Heart right ventricle (tissue), 16 donors: Measurements from ENCODE around the gene KDM8. TPM values are rescaled to one million over a fixed set of nuclear protein-coding genes. Genes with fewer than 3 reads are reported as not detected.
"Not testable (repeated sequence)": the region's sequence is repeated elsewhere in the genome, so short reads cannot be mapped to it uniquely, and the experiment has no call there.

Experiments used
- ATAC-seq, 8 donors: fragments of 200-7000 bp; cut with Tn5 transposase; one replicate each; pipeline ENCODE4 v1.9.1; 2020; ENCODE audit warnings: mild to moderate bottlenecking in 8 of 8, moderate library complexity in 8 of 8, moderate number of reproducible peaks in 1 of 8
- DNase-seq, 2 donors: peaks; one replicate each; pipeline ENCODE4 v3.0.0-alpha.2; 2020
- H3K27ac ChIP-seq, 10 donors: fragments of 200-600 bp; sonication (generic) in 2 of 10; one replicate each; pipeline versions ENCODE4 v1.5.0 to v1.8.0; 2020 to 2022; ENCODE audit warnings: mild to moderate bottlenecking in 3 of 10
- H3K27me3 ChIP-seq, 7 donors: fragments of 200-600 bp; one replicate each; pipeline ENCODE4 v1.8.0; 2021 to 2022; ENCODE audit warnings: mild to moderate bottlenecking in 2 of 7
- H3K36me3 ChIP-seq, 9 donors: fragments of 200-600 bp; sonication (generic) in 1 of 9; one replicate each; pipeline versions ENCODE4 v1.5.0 to v1.8.0; 2020 to 2022; ENCODE audit warnings: mild to moderate bottlenecking in 2 of 9
- H3K4me1 ChIP-seq, 9 donors: fragments of 200-600 bp; sonication (generic) in 1 of 9; one replicate each; pipeline versions ENCODE4 v1.5.0 to v1.8.0; 2020 to 2022; ENCODE audit warnings: mild to moderate bottlenecking in 4 of 9
- H3K4me3 ChIP-seq, 10 donors: fragments of 200-600 bp; sonication (generic) in 2 of 10; one replicate each; pipeline versions ENCODE4 v1.5.0 to v1.8.0; 2020 to 2022; ENCODE audit warnings: mild to moderate bottlenecking in 7 of 10, moderate library complexity in 2 of 10
- H3K9me3 ChIP-seq, 11 donors: fragments of 200-600 bp in 10 of 11; sonication (generic) in 2 of 11; one replicate each; pipeline versions ENCODE4 v1.5.0 to v1.8.0; 2013 to 2022; ENCODE audit warnings: mild to moderate bottlenecking in 2 of 11, control low read depth in 1 of 11, moderate library complexity in 1 of 11
- CTCF ChIP-seq, 9 donors: fragments of 200-600 bp; sonication (generic) in 2 of 9; IDR thresholded peaks; one replicate each; pipeline versions ENCODE4 v1.5.0 to v1.8.0; 2021 to 2022; ENCODE audit warnings: antibody characterized with exemption in 9 of 9, mild to moderate bottlenecking in 5 of 9, moderate library complexity in 1 of 9
- WGBS, 2 donors: extraction: QIAGEN DNeasy Blood & Tissue Kit; methylation state at CpG; one replicate each; pipeline ENCODE4 v1.1.7; 2013; ENCODE audit warnings: inconsistent platforms in 1 of 2; 5-methylcytosine and 5-hydroxymethylcytosine counted together
- intact Hi-C, 10 donors: fragments of 100-400 bp; cut with DNase I; formaldehyde crosslinking; loops; one replicate each; pipeline versions ENCODE4 v1.11.1 to v1.14.2; 2022
- polyA plus RNA-seq, 2 donors: library from polyadenylated mRNA; stranded (reverse); fragments of 200-250 nt; gene quantifications; one replicate each; pipeline ENCODE4 v1.2.3, GENCODE V29; 2013
- total RNA-seq, 10 donors: library from RNA; stranded (reverse); fragmentation: NEBNext Ultra II Directional in 3 of 10; extraction: Animal tissue kit (Norgen Biotek cat#: 25700) in 3 of 10; gene quantifications; one replicate each; pipeline versions ENCODE4 v1.2.1 to v1.2.4, GENCODE V29; 2021 to 2023
- donor health status: Arrhythmogenic right ventricular cardiomyopathy.
- donor health status: ischemic (EF 13 %, LVEDD 7.1; RV severe dilation, severe dysfunction).
- donor health status: healthy with polysubstance abuse.
- donor health status: DM: no; HTN: yes; CAD: no.
- donor health status: DM: no; HTN: no; CAD: no.
- donor health status: ischemic (EF 25% LVEDD 6.9; RV normal size, moderate dysfunction).
- donor health status: ischemic (EF 25% LVEDD 5.7; RV mildly dilated, moderate dysfunction).
- donor health status: healthy.
- donor health status: DM: yes; HTN: yes; CAD: no.
- donor health status: Ischemic cardiomyopathy.
- donor health status: ischemic (EF 35%, LVEDD 5.7; RV mildly dilated, moderate dysfunction).
- donor health status: nonischemic (EF 11% LVEDD 7.7; RV severe dilation, severe dysfunction).
- donor health status: DM: yes; HTN: yes; CAD: no.
- donor health status: PGD.
- donor health status: ischemic (EF 29% LVEDD 5.4; RV normal size, mild dysfunction).
- donor health status: nonischemic (EF 23%, LVEDD 6.1; RV moderate dilation, normal function).

Gene KDM8
- total and polyA plus RNA-seq, 12 donors = 1.5 to 5.8 (median 3.3) TPM

- ATAC-seq (no peak), DNase-seq (no peak)
- 45 to 56% methylated on average over 1 of the region's 1 CpG for WGBS, 2 donors
- intact Hi-C loops = no loop called here
- no peaks in the 10 kb centered on the region for H3K36me3 ChIP-seq
- TF ChIP-seq CTCF (IDR thresholded peaks at IDR 0.05) = no peak
- H3K4me1 ChIP-seq = peaks cover 0 to 34% (median 11%) of the 10 kb centered on the region in 9 donors
- no peaks in the 10 kb centered on the region for H3K9me3 ChIP-seq
- H3K4me3 ChIP-seq = no peak overlapping the region
- H3K27me3 ChIP-seq = peaks cover 0 to 26% (median 3%) of the 10 kb centered on the region in 7 donors
- peak overlapping the region in 1 of 10 donors; percentile 87 for H3K27ac ChIP-seq
These were observed 3.6 kb upstream of the KDM8 start for GRCh38 chr16:27199736-27200135.

GRCh38 chr16:27200914-27201313 lies 2.4 kb upstream of the KDM8 start:
- intact Hi-C loops, H3K9me3 ChIP-seq, H3K4me3 ChIP-seq, H3K36me3 ChIP-seq, DNase-seq, ATAC-seq: not testable (repeated sequence)
- Histone ChIP-seq H3K27me3 (peaks cover 0 to 19% (median under 1%) of the 10 kb centered on the region in 7 donors), H3K27ac (peak overlapping the region in 1 of 10 donors; percentile 87), H3K4me1 (peaks cover 0 to 36% (median 14%) of the 10 kb centered on the region in 9 donors)
- WGBS, 2 donors = 90 to 93% methylated on average over 3 of the region's 3 CpGs

GRCh38 chr16:27202923-27203506 lies 311 bp upstream of the KDM8 start:
- Histone ChIP-seq H3K27ac (peak overlapping the region; percentile 85 to 99 (median 96)), H3K27me3 (peaks cover 0 to 4% (median 0%) of the 10 kb centered on the region in 7 donors), H3K4me3 (peak overlapping the region; percentile 36 to 92 (median 68)), H3K9me3 (no peaks in the 10 kb centered on the region), H3K36me3 (no peaks in the 10 kb centered on the region), H3K4me1 (peaks cover 0 to 36% (median 14%) of the 10 kb centered on the region in 9 donors)
- DNase-seq = peak; percentile 94 to 95
- intact Hi-C loops = no loop called here
- WGBS, 2 donors = 23 to 25% methylated on average over 19 of the region's 19 CpGs
- peak; percentile 86 to 94 (median 90) for ATAC-seq
- no peak for TF ChIP-seq CTCF (IDR thresholded peaks at IDR 0.05)

DNA sequence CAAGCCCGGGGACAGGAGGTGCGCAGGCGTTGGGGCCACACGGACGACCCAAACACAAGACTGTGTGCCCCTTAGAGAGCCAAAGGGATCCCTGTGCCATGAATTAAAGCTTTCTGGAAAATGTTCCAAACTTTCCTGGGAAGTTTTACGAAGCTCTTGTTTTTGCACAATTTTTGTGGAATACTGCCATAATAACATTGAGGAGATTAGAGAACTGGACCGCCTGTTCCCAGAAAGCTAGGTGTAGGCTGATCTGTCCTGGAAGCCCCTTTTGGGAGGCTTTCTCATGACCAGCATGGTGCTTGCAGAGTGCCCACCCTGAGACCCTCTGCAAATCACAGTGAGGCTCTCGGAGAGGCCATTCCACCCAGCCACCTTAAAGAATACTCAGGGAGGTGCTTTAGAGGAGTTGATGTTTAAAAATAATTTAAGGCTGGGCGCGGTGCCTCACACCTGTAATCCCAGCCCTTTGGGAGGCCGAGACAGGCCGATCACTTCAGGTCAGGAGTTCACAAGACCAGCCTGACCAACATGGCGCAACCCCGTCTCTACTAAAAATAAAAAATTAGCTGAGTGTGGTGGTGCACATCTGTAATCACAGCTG lies 1.1 kb downstream of the KDM8 start:
- DNase-seq (no peak), ATAC-seq (no peak)
- Histone ChIP-seq H3K4me3 (peak overlapping the region; percentile 29 to 92 (median 68)), H3K27ac (peak overlapping the region; percentile 84 to 99 (median 96)), H3K4me1 (peaks cover 0 to 31% (median 14%) of the 10 kb centered on the region in 9 donors), H3K36me3 (peaks cover 0 to 1% (median 0%) of the 10 kb centered on the region in 9 donors), H3K9me3 (no peaks in the 10 kb centered on the region), H3K27me3 (no peaks in the 10 kb centered on the region)
- intact Hi-C loops = no loop called here
- WGBS, 2 donors = 47 to 49% methylated on average over 14 of the region's 14 CpGs
- no peak for TF ChIP-seq CTCF (IDR thresholded peaks at IDR 0.05)
